H1 (cell line): ENCODE data around the gene ADGRL4. TPM values are rescaled to one million over a fixed set of nuclear protein-coding genes. Genes with fewer than 3 reads are reported as not detected.

ENCODE experiments used
- CTCF ChIA-PET: fragments of 300-600 bp; sonication (Branson Sonifier 250); formaldehyde crosslinking; loops from one replicate; lab custom pipeline; 2021; ENCODE audit not compliant: partially characterized antibody; lab: Charles Lee
- POLR2A ChIA-PET: fragments of 300-600 bp; sonication (Branson Sonifier 250); formaldehyde crosslinking; loops from one replicate; lab custom pipeline; 2021; ENCODE audit warnings: inconsistent platforms; ENCODE audit not compliant: partially characterized antibody; lab: Charles Lee
- DNase-seq, 2 experiments: peaks; one replicate each; pipeline versions ENCODE4 v3.0.0 to v3.0.0-alpha.2; 2010 to 2022; ENCODE audit warnings: low spot score in 2 of 2, low read depth in 1 of 2, mixed read lengths in 1 of 2
- FAIRE-seq: peaks from 2 replicates; lab custom pipeline; 2011; peaks lifted over from hg19 to GRCh38; lab: Jason Lieb, UNC
- H2AFZ ChIP-seq: 2 replicates; pipeline ENCODE4 v1.8.1; 2012; ENCODE audit warnings: low read length, inconsistent platforms
- H2AK5ac ChIP-seq: 2 replicates; pipeline ENCODE4 v1.6.1; 2013; ENCODE audit warnings: low read depth, low read length
- H2BK120ac ChIP-seq: replicated peaks from 2 replicates; pipeline ENCODE3; 2013; ENCODE audit warnings: low read depth, low read length, inconsistent platforms
- H2BK12ac ChIP-seq: 2 replicates; pipeline ENCODE4 v1.6.1; 2013; ENCODE audit warnings: low read depth, low read length
- H2BK15ac ChIP-seq: 2 replicates; pipeline ENCODE4 v1.6.1; 2013; ENCODE audit warnings: low read length
- H2BK20ac ChIP-seq: 2 replicates; pipeline ENCODE4 v1.6.1; 2013; ENCODE audit warnings: low read length
- H2BK5ac ChIP-seq: 2 replicates; pipeline ENCODE4 v1.6.1; 2013; ENCODE audit warnings: low read depth, low read length
- H3K14ac ChIP-seq: 2 replicates; pipeline ENCODE4 v1.6.1; 2013; ENCODE audit warnings: inconsistent platforms; ENCODE audit not compliant: insufficient read length
- H3K18ac ChIP-seq: 2 replicates; pipeline ENCODE4 v1.6.1; 2013; ENCODE audit warnings: low read length; ENCODE audit errors: extremely low read depth
- H3K23ac ChIP-seq: 2 replicates; pipeline ENCODE4 v1.6.1; 2013; ENCODE audit warnings: inconsistent platforms; ENCODE audit not compliant: insufficient read length
- H3K23me2 ChIP-seq: 2 replicates; pipeline ENCODE4 v1.6.1; 2013; ENCODE audit warnings: low read depth, low read length
- H3K27ac ChIP-seq: 2 replicates; pipeline ENCODE4 v1.6.1; 2011; ENCODE audit warnings: low read depth, low read length, inconsistent platforms
- H3K27me3 ChIP-seq, 4 experiments: replicated peaks in 1 of 4; 1 replicate in 1 of 4; 2 replicates in 3 of 4; pipeline versions ENCODE4 v1.6.1 to v1.8.1; 2011 to 2013; ENCODE audit warnings: low read length in 3 of 4, mild to moderate bottlenecking in 3 of 4, inconsistent platforms in 2 of 4, mixed read lengths in 2 of 4, moderate library complexity in 1 of 4; ENCODE audit not compliant: control insufficient read depth in 3 of 4, insufficient read depth in 3 of 4; ENCODE audit errors: extremely low read depth in 1 of 4
- H3K36me3 ChIP-seq, 4 experiments: 2 replicates each; pipeline versions ENCODE4 v1.6.1 to v1.8.1; 2011 to 2013; ENCODE audit warnings: mild to moderate bottlenecking in 4 of 4, low read length in 3 of 4, moderate library complexity in 2 of 4, control low read depth in 1 of 4, inconsistent platforms in 1 of 4; ENCODE audit not compliant: insufficient read depth in 4 of 4, control insufficient read depth in 2 of 4
- H3K4ac ChIP-seq: replicated peaks from 2 replicates; pipeline ENCODE3; 2013; ENCODE audit warnings: low read length, low read depth, mixed read lengths, inconsistent platforms; ENCODE audit not compliant: insufficient read length
- H3K4me1 ChIP-seq, 4 experiments: replicated peaks in 1 of 4; 1 replicate in 1 of 4; 2 replicates in 3 of 4; pipeline versions ENCODE4 v1.6.1 to v1.8.1; 2011 to 2013; ENCODE audit warnings: low read length in 3 of 4, inconsistent platforms in 2 of 4, mixed read lengths in 1 of 4; ENCODE audit not compliant: insufficient read depth in 4 of 4, control insufficient read depth in 3 of 4
- H3K4me2 ChIP-seq, 2 experiments: 2 replicates each; pipeline versions ENCODE4 v1.6.1 to v1.8.1; 2011 to 2013; ENCODE audit warnings: low read depth in 2 of 2, low read length in 2 of 2, control low read depth in 1 of 2, inconsistent platforms in 1 of 2, mild to moderate bottlenecking in 1 of 2; ENCODE audit not compliant: insufficient read depth in 1 of 2
- H3K4me3 ChIP-seq, 4 experiments: fragments of 200-600, 300-600 bp in 1 of 4; sonication (generic), shearing (Covaris generic), sonication (Bioruptor Twin) in 1 of 4; 2 replicates each; pipeline versions ENCODE4 v1.5.1 to v1.8.1; 2011 to 2016; ENCODE audit warnings: low read length in 4 of 4, low read depth in 3 of 4, control low read depth in 2 of 4, inconsistent platforms in 2 of 4, mild to moderate bottlenecking in 2 of 4, mixed read lengths in 1 of 4, moderate library complexity in 1 of 4; ENCODE audit not compliant: insufficient read depth in 2 of 4; ENCODE audit errors: extremely low read depth in 1 of 4
- H3K56ac ChIP-seq: replicated peaks from 2 replicates; pipeline ENCODE3; 2013; ENCODE audit warnings: low read depth, mild to moderate bottlenecking, mixed read lengths, low read length, inconsistent platforms; ENCODE audit not compliant: insufficient read length
- H3K79me1 ChIP-seq: 2 replicates; pipeline ENCODE4 v1.6.1; 2013; ENCODE audit warnings: low read depth, low read length, control low read depth
- H3K79me2 ChIP-seq, 2 experiments: 2 replicates each; pipeline versions ENCODE4 v1.6.1 to v1.8.1; 2012 to 2013; ENCODE audit warnings: low read length in 2 of 2, mild to moderate bottlenecking in 2 of 2, inconsistent platforms in 1 of 2; ENCODE audit not compliant: insufficient read depth in 2 of 2, control insufficient read depth in 1 of 2
- H3K9ac ChIP-seq, 4 experiments: replicated peaks in 1 of 4; 1 replicate in 1 of 4; 2 replicates in 3 of 4; pipeline versions ENCODE4 v1.6.1 to v1.8.1; 2011 to 2013; ENCODE audit warnings: low read depth in 3 of 4, low read length in 3 of 4, control low read depth in 2 of 4, mild to moderate bottlenecking in 2 of 4, moderate library complexity in 2 of 4, inconsistent platforms in 1 of 4; ENCODE audit errors: extremely low read depth in 1 of 4
- H3K9me3 ChIP-seq, 2 experiments: 2 replicates each; pipeline versions ENCODE4 v1.6.1 to v1.8.1; 2012 to 2013; ENCODE audit warnings: mild to moderate bottlenecking in 2 of 2, moderate library complexity in 2 of 2, control low read depth in 1 of 2, inconsistent platforms in 1 of 2, low read depth in 1 of 2, low read length in 1 of 2, mixed read lengths in 1 of 2; ENCODE audit not compliant: insufficient read depth in 2 of 2
- H4K20me1 ChIP-seq, 2 experiments: replicated peaks in 1 of 2; 2 replicates each; pipeline versions ENCODE3 to v1.8.1; 2011 to 2013; ENCODE audit warnings: inconsistent platforms in 2 of 2, low read length in 2 of 2, mild to moderate bottlenecking in 1 of 2; ENCODE audit not compliant: insufficient read depth in 2 of 2, control insufficient read depth in 1 of 2
- H4K5ac ChIP-seq: 2 replicates; pipeline ENCODE4 v1.6.1; 2013; ENCODE audit warnings: low read length, low read depth, mixed read lengths, inconsistent platforms; ENCODE audit not compliant: insufficient read length
- H4K8ac ChIP-seq: 2 replicates; pipeline ENCODE4 v1.8.0; 2013; ENCODE audit warnings: mild to moderate bottlenecking, moderate library complexity, low read length, inconsistent platforms; ENCODE audit not compliant: insufficient read depth; ENCODE audit errors: extremely low read depth
- H4K91ac ChIP-seq: replicated peaks from 2 replicates; pipeline ENCODE3; 2013; ENCODE audit warnings: low read length, mixed read lengths, inconsistent platforms; ENCODE audit not compliant: insufficient read length
- CHD2 ChIP-seq: IDR thresholded peaks from 2 replicates; pipeline ENCODE4 v1.6.1; 2012; ENCODE audit warnings: low read length, improper control_type of control experiment
- TBP ChIP-seq: IDR thresholded peaks from 2 replicates; pipeline ENCODE4 v1.6.1; 2011; ENCODE audit warnings: low read depth, low read length, improper control_type of control experiment
- WGBS, 2 experiments: shearing (Covaris generic) in 1 of 2; methylation state at CpG; one replicate each; pipeline versions ENCODE4 v1.1.6 to v1.1.7; 2013 to 2015; ENCODE audit warnings: low lambda C conversion rate in 2 of 2, mixed read lengths in 2 of 2, inconsistent platforms in 1 of 2, low coverage in 1 of 2, missing lambda C conversion rate in 1 of 2; ENCODE audit not compliant: insufficient replicate concordance in 2 of 2, insufficient coverage in 1 of 2, insufficient read length in 1 of 2; ENCODE audit errors: extremely low coverage in 1 of 2, missing lambda C conversion rate in 1 of 2; 5-methylcytosine and 5-hydroxymethylcytosine counted together
- polyA plus RNA-seq, 7 experiments: library from polyadenylated mRNA; depleted of rRNA in 3 of 7; stranded (reverse) in 5 of 7; unstranded in 2 of 7; fragments of >200 nt in 5 of 7; fragments of 200-250 nt in 2 of 7; gene quantifications; 1 replicate in 5 of 7; 2 replicates in 1 of 7; 4 replicates in 1 of 7; pipeline versions ENCODE4 v1.2.1 to v1.2.3, GENCODE V29; 2011 to 2013; ENCODE audit warnings: missing spikeins in 2 of 7, mixed read lengths in 2 of 7
- total RNA-seq: library from RNA; stranded (reverse); fragmentation: NEBNext Ultra II Directional; extraction: Animal tissue kit (Norgen Biotek cat#: 25700); gene quantifications from 2 replicates; pipeline ENCODE4 v1.2.1, GENCODE V29; 2021

Gene ADGRL4
- total and polyA plus RNA-seq, 2 of the 8 experiments (the other 6 are each of a cell fraction or from before 2014, with no cell fraction given) = 0.60 to 0.97 TPM

DNA sequence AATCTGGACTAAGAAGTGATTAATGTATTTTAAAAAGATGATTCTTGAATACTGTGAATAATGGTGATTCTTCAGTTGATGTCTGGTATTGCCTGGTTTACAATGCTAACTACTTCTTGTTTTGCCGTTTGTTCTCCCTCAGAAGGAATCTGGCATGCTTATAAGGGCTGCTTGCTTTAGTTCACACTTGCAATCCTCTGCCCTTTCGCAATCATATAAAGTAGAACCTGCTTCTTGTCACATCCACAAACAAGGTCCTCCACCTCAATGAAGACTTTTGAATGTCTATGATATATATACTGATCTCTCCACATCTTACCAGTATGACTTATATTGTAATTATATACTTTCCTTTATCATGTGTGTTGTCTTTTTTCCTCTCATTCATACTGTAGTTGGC lies 92.6 kb downstream of the ADGRL4 start:
- Histone ChIP-seq H3K56ac (no peak overlapping the region), H3K79me1 (no peaks in the 10 kb centered on the region), H2BK12ac (no peak overlapping the region), H4K8ac (no peak overlapping the region), H3K23me2 (no peaks in the 10 kb centered on the region), H3K4ac (no peak overlapping the region), H3K27ac (no peak overlapping the region), H2BK5ac (no peak overlapping the region), H3K18ac (no peak overlapping the region), H2BK20ac (no peak overlapping the region), H3K9me3 (no peaks in the 10 kb centered on the region), H3K36me3 (no peaks in the 10 kb centered on the region), H3K23ac (no peak overlapping the region), H3K79me2 (no peaks in the 10 kb centered on the region), H2AFZ (no peak overlapping the region), H3K4me2 (no peak overlapping the region), H3K4me3 (no peak overlapping the region), H2AK5ac (no peak overlapping the region), H4K5ac (no peak overlapping the region), H3K9ac (no peak overlapping the region), H3K27me3 (no peaks in the 10 kb centered on the region), H3K14ac (no peak overlapping the region), H3K4me1 (no peaks in the 10 kb centered on the region), H2BK15ac (no peak overlapping the region), H4K91ac (no peak overlapping the region), H4K20me1 (no peaks in the 10 kb centered on the region), H2BK120ac (no peak overlapping the region)
- no peak for FAIRE-seq
- ChIA-PET POLR2A (no interaction called here), CTCF (no interaction called here)
- DNase-seq = no peak
- WGBS, 2 experiments = 93% methylated on average over 2 of the region's 2 CpGs; no CpG with 5 or more reads in 1 of the 2 experiments
- no peak for TF ChIP-seq CHD2
- TF ChIP-seq TBP = no peak
